Osteoblast (primary cell): ENCODE measurements around the gene MADD. TPM values are rescaled to one million over a fixed set of nuclear protein-coding genes. Genes with fewer than 3 reads are reported as not detected.

ENCODE experiments used
- DNase-seq: peaks from one replicate; pipeline ENCODE4 v3.0.0; 2011; ENCODE audit warnings: low spot score, mixed read lengths; ENCODE audit not compliant: insufficient read length; ENCODE audit errors: missing footprints
- H2AFZ ChIP-seq: 2 replicates; pipeline ENCODE4 v1.6.0; 2011; ENCODE audit warnings: mild to moderate bottlenecking, low read length
- H3K27ac ChIP-seq: 2 replicates; pipeline ENCODE4 v1.5.1; 2011; ENCODE audit warnings: mild to moderate bottlenecking, low read depth, low read length, moderate library complexity
- H3K27me3 ChIP-seq: 2 replicates; pipeline ENCODE4 v1.6.0; 2012; ENCODE audit warnings: mild to moderate bottlenecking, control low read depth, inconsistent platforms, low read length, moderate library complexity; ENCODE audit not compliant: insufficient read depth
- H3K36me3 ChIP-seq: 2 replicates; pipeline ENCODE4 v1.5.1; 2011; ENCODE audit warnings: mild to moderate bottlenecking, low read length, control low read depth, moderate library complexity; ENCODE audit not compliant: insufficient read depth
- H3K4me1 ChIP-seq: 2 replicates; pipeline ENCODE4 v1.5.1; 2011; ENCODE audit warnings: mild to moderate bottlenecking, low read length, control low read depth, moderate library complexity; ENCODE audit not compliant: insufficient read depth
- H3K4me2 ChIP-seq: 2 replicates; pipeline ENCODE4 v1.6.0; 2011; ENCODE audit warnings: mild to moderate bottlenecking, low read length; ENCODE audit not compliant: insufficient read depth
- H3K4me3 ChIP-seq: fragments of 200-600 bp; sonication (generic); 3 replicates; pipeline ENCODE4 v1.5.1; 2012; ENCODE audit warnings: mild to moderate bottlenecking, low read length, inconsistent platforms; ENCODE audit not compliant: insufficient read depth
- H3K79me2 ChIP-seq: 2 replicates; pipeline ENCODE4 v1.6.0; 2012; ENCODE audit warnings: mild to moderate bottlenecking, low read length, control low read depth, inconsistent platforms; ENCODE audit not compliant: insufficient read depth
- H3K9me3 ChIP-seq: 2 replicates; pipeline ENCODE4 v1.5.1; 2011; ENCODE audit warnings: low read depth, low read length, control low read depth
- H4K20me1 ChIP-seq: 2 replicates; pipeline ENCODE4 v1.6.0; 2012; ENCODE audit warnings: mild to moderate bottlenecking, low read length, control low read depth; ENCODE audit not compliant: insufficient read depth
- CTCF ChIP-seq: IDR thresholded peaks from 2 replicates; pipeline ENCODE4 v1.5.1; 2011; ENCODE audit warnings: mild to moderate bottlenecking, low read depth, low read length, moderate library complexity; ENCODE audit errors: extremely low read depth
- total RNA-seq: library from RNA; depleted of rRNA; stranded (reverse); fragments of >200 nt; gene quantifications from 2 replicates; pipeline ENCODE4 v1.2.3, GENCODE V29; 2012

MADD gene
- total RNA-seq, 1 donor = 21.7 TPM

GRCh38 chr11:47285969-47286770 is 16.2 kb downstream of the MADD start:
- Histone ChIP-seq H3K79me2 (no peaks in the 10 kb centered on the region), H4K20me1 (no peaks in the 10 kb centered on the region), H3K9me3 (no peaks in the 10 kb centered on the region), H3K27ac (no peak overlapping the region), H3K36me3 (peaks cover 75% of the 10 kb centered on the region), H3K4me1 (no peaks in the 10 kb centered on the region), H3K4me2 (no peak overlapping the region), H2AFZ (no peak overlapping the region), H3K4me3 (no peak overlapping the region), H3K27me3 (no peaks in the 10 kb centered on the region)
- no peak for TF ChIP-seq CTCF
- DNase-seq = no peak

- Histone ChIP-seq H3K4me2 (no peak overlapping the region), H3K27ac (no peak overlapping the region), H3K36me3 (peaks cover 78% of the 10 kb centered on the region), H2AFZ (no peak overlapping the region), H3K4me3 (no peak overlapping the region), H3K4me1 (no peaks in the 10 kb centered on the region), H4K20me1 (no peaks in the 10 kb centered on the region), H3K9me3 (no peaks in the 10 kb centered on the region), H3K27me3 (no peaks in the 10 kb centered on the region), H3K79me2 (no peaks in the 10 kb centered on the region)
- no peak for DNase-seq
- TF ChIP-seq CTCF = no peak
Observed at GRCh38 chr11:47288066-47288465, 18.1 kb downstream of the MADD start.

- no peak for TF ChIP-seq CTCF
- no peaks in the 10 kb centered on the region for H4K20me1 ChIP-seq
- DNase-seq = no peak
- no peaks in the 10 kb centered on the region for H3K27me3 ChIP-seq
- no peak overlapping the region for H3K27ac ChIP-seq
- H3K4me3 ChIP-seq = no peak overlapping the region
- no peak overlapping the region for H3K4me2 ChIP-seq
- H2AFZ ChIP-seq = no peak overlapping the region
- no peaks in the 10 kb centered on the region for H3K79me2 ChIP-seq
- H3K36me3 ChIP-seq = peaks cover 73% of the 10 kb centered on the region
- no peaks in the 10 kb centered on the region for H3K9me3 ChIP-seq
- no peaks in the 10 kb centered on the region for H3K4me1 ChIP-seq
Observed at GRCh38 chr11:47289856-47290255, 19.9 kb downstream of the MADD start.

GRCh38 chr11:47295385-47295784 is 25.5 kb downstream of the MADD start:
- Histone ChIP-seq H3K4me2 (no peak overlapping the region), H3K4me1 (peaks cover 7% of the 10 kb centered on the region), H3K36me3 (peaks cover 56% of the 10 kb centered on the region), H3K79me2 (peaks cover 2% of the 10 kb centered on the region), H3K27me3 (no peaks in the 10 kb centered on the region), H3K9me3 (no peaks in the 10 kb centered on the region), H3K4me3 (no peak overlapping the region), H3K27ac (peak overlapping the region; percentile 29), H4K20me1 (no peaks in the 10 kb centered on the region), H2AFZ (no peak overlapping the region)
- no peak for TF ChIP-seq CTCF
- DNase-seq = no peak
